DOHH2 (cell line): ENCODE results near the gene SMAD3.

Experiments
- H3F3A ChIP-seq: fragments of 200-600 bp; sonication (generic), shearing (Covaris generic); 2 replicates; pipeline ENCODE4 v1.6.0; 2016; ENCODE audit warnings: antibody characterized with exemption, mild to moderate bottlenecking; ENCODE audit not compliant: control insufficient read depth, insufficient read depth
- H3K27ac ChIP-seq: fragments of 200-600 bp; sonication (generic); 2 replicates; pipeline ENCODE4 v1.5.1; 2014; ENCODE audit warnings: low read depth, mild to moderate bottlenecking, low read length, moderate library complexity
- H3K27me3 ChIP-seq: fragments of 200-600 bp; sonication (generic); 2 replicates; pipeline ENCODE4 v1.6.1; 2014; ENCODE audit warnings: mild to moderate bottlenecking, low read length, mixed read lengths; ENCODE audit not compliant: control insufficient read depth
- H3K36me3 ChIP-seq: fragments of 200-600 bp; sonication (generic); 2 replicates; pipeline ENCODE4 v1.6.1; 2014; ENCODE audit warnings: mild to moderate bottlenecking, low read length, moderate library complexity, mixed read lengths; ENCODE audit not compliant: control insufficient read depth
- H3K4me1 ChIP-seq: fragments of 200-600 bp; sonication (generic); 2 replicates; pipeline ENCODE4 v1.6.1; 2014; ENCODE audit warnings: mild to moderate bottlenecking, low read length, mixed read lengths; ENCODE audit not compliant: control insufficient read depth
- H3K4me2 ChIP-seq: fragments of 200-600 bp; sonication (generic); 2 replicates; pipeline ENCODE4 v1.6.0; 2014; ENCODE audit warnings: mild to moderate bottlenecking, low read length, moderate library complexity
- H3K4me3 ChIP-seq: fragments of 200-600 bp; sonication (generic); 2 replicates; pipeline ENCODE4 v1.5.1; 2014; ENCODE audit warnings: mild to moderate bottlenecking, low read length, mixed read lengths
- H3K79me2 ChIP-seq: fragments of 200-600 bp; sonication (generic); 2 replicates; pipeline ENCODE4 v1.6.1; 2014; ENCODE audit warnings: mild to moderate bottlenecking, low read length, mixed read lengths; ENCODE audit not compliant: control insufficient read depth
- H3K9me2 ChIP-seq: fragments of 200-600 bp; sonication (generic); replicated peaks from 2 replicates; pipeline ENCODE4 v1.6.1; 2014; ENCODE audit warnings: mild to moderate bottlenecking, low read length, mixed read lengths; ENCODE audit not compliant: control insufficient read depth
- H3K9me3 ChIP-seq: fragments of 200-600 bp; sonication (generic); 2 replicates; pipeline ENCODE4 v1.6.1; 2014; ENCODE audit warnings: antibody characterized with exemption, low read length, mixed read lengths; ENCODE audit not compliant: control insufficient read depth, insufficient read depth
- H4K20me1 ChIP-seq: fragments of 200-600 bp; sonication (generic); 2 replicates; pipeline ENCODE4 v1.6.0; 2014; ENCODE audit warnings: low read depth, mild to moderate bottlenecking, antibody characterized with exemption, low read length, moderate library complexity; ENCODE audit not compliant: control insufficient read depth, insufficient read depth
- EZH2phosphoT487 ChIP-seq: fragments of 200-600 bp; sonication (generic); IDR thresholded peaks from 2 replicates; pipeline ENCODE4 v1.6.1; 2017; ENCODE audit warnings: borderline replicate concordance, mild to moderate bottlenecking, antibody characterized with exemption, low read length, moderate library complexity, mixed read lengths
- TF ChIP-seq, protein P1 (sequence below): fragments of 200-600 bp; sonication (generic); IDR thresholded peaks from one replicate; pipeline ENCODE4 v1.5.1; 2014; ENCODE audit warnings: antibody characterized with exemption, mild to moderate bottlenecking, low read depth, low read length; ENCODE audit not compliant: poor library complexity, severe bottlenecking

The SMAD3 gene

DNA sequence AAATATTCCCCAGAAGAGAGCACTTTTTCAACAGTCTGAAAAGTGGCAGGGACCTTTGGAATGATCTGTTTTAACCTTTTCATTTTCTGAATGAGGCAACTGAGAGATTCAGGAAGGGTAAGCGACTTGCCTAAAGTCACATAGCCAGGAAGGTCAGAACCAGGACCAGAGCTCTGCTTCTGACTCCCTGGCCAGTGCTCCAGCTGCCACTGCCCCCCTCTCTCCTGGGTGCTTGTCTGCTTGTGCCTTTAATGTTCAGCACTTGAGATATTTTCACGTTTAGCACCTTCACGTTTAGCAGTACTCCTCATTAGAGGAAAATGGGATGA, 68.3 kb downstream of the SMAD3 start:
- Histone ChIP-seq H3K9me3 (no peaks in the 10 kb centered on the region), H3K27ac (no peak overlapping the region), H3K4me1 (peaks cover 34% of the 10 kb centered on the region), H3K4me3 (peak overlapping the region; percentile 49; the same call in 1 of the 2 replicates), H3K79me2 (peaks cover 39% of the 10 kb centered on the region), H3F3A (no peaks in the 10 kb centered on the region), H3K9me2 (no peaks in the 10 kb centered on the region), H3K36me3 (no peaks in the 10 kb centered on the region), H4K20me1 (peaks cover 19% of the 10 kb centered on the region), H3K27me3 (no peaks in the 10 kb centered on the region), H3K4me2 (peak overlapping the region; percentile 64)
- TF ChIP-seq, protein P1, sequence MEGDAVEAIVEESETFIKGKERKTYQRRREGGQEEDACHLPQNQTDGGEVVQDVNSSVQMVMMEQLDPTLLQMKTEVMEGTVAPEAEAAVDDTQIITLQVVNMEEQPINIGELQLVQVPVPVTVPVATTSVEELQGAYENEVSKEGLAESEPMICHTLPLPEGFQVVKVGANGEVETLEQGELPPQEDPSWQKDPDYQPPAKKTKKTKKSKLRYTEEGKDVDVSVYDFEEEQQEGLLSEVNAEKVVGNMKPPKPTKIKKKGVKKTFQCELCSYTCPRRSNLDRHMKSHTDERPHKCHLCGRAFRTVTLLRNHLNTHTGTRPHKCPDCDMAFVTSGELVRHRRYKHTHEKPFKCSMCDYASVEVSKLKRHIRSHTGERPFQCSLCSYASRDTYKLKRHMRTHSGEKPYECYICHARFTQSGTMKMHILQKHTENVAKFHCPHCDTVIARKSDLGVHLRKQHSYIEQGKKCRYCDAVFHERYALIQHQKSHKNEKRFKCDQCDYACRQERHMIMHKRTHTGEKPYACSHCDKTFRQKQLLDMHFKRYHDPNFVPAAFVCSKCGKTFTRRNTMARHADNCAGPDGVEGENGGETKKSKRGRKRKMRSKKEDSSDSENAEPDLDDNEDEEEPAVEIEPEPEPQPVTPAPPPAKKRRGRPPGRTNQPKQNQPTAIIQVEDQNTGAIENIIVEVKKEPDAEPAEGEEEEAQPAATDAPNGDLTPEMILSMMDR: no peak
- TF ChIP-seq EZH2phosphoT487: no peak

DNA sequence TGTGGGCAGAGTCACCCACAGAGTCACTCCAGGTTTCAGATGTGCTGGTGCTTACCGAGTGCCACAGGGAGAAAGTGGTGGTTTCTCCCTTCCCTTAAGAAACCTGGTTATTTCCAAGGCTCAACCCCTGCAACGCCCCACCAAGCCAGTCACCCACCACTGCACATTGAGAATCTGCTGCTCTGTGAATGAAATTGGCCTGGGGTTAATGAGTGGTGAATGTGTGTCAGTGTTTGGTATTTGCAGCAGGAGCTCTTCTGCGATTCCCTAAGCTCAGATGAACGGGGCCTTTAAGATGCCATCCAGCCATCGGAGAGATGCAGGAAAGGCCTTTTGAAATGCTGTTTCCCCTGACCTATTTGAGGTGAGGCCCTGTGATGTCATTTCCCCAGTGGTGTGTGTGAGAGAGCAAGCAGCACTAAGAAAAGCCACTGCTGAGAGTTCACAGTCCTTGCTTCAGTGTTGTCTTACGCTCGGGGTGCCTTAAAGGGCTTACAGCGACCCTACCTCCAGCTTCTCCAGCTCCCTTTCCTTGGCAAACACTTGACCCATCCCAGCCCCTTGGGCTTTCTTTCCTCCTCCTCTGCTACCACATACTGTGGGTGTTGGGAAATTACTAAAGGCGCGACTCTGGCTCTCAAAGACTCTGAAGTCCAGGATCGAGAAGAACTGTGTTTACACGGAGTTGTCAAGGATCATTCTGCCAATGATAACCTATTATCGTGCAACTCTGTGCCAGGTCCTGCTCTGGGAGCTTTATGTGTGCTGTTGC, 68.9 kb downstream of the SMAD3 start:
- Histone ChIP-seq H3K27me3 (no peaks in the 10 kb centered on the region), H4K20me1 (peaks cover 19% of the 10 kb centered on the region), H3F3A (no peaks in the 10 kb centered on the region), H3K79me2 (peaks cover 39% of the 10 kb centered on the region), H3K36me3 (no peaks in the 10 kb centered on the region), H3K9me2 (no peaks in the 10 kb centered on the region), H3K9me3 (no peaks in the 10 kb centered on the region), H3K4me2 (peak overlapping the region; percentile 64), H3K4me1 (peaks cover 34% of the 10 kb centered on the region), H3K27ac (no peak overlapping the region), H3K4me3 (peak overlapping the region; percentile 49)
- no peak for TF ChIP-seq EZH2phosphoT487
- TF ChIP-seq, protein P1: no peak

DNA sequence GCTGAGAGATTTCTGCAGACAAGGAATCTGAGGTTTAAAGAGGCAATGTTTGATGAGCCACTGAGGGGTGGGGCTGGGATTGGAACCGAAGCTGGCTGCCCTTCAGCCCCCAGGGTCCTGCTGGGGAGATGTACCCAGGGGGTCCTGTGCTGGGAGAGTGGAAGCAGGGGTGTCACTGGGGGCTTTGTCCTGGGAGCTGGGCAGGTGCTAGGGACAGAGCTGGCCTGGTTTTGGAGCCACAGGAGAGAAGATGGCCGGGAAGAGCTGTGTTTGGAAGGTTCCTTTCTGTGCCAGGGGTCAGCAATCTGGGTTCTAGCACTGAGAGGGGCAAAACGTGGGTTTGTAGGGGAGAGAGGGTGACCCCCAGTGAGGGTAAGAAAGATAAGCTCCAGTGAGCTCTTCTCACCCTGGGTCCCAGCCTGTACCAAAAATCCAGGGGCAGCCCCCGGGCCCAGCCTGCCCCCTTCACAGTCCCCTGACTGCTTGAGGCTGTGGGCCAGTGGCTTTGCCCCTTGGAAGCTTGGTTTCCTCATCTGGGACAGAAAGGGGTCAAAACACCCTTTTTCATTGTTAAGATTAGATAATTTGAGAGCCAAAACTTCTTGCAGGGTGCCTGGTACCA, 69.6 kb downstream of the SMAD3 start:
- H3K27me3 ChIP-seq: no peaks in the 10 kb centered on the region
- peaks cover 19% of the 10 kb centered on the region for H4K20me1 ChIP-seq
- H3F3A ChIP-seq: no peaks in the 10 kb centered on the region
- H3K4me1 ChIP-seq: peaks cover 34% of the 10 kb centered on the region
- H3K4me3 ChIP-seq: peak overlapping the region; percentile 49
- H3K27ac ChIP-seq: no peak overlapping the region
- H3K9me2 ChIP-seq: no peaks in the 10 kb centered on the region
- H3K36me3 ChIP-seq: no peaks in the 10 kb centered on the region
- H3K79me2 ChIP-seq: peaks cover 36% of the 10 kb centered on the region
- TF ChIP-seq, protein P1: no peak
- no peak for TF ChIP-seq EZH2phosphoT487
- H3K9me3 ChIP-seq: no peaks in the 10 kb centered on the region
- peak overlapping the region; percentile 64 for H3K4me2 ChIP-seq
